ENCODE results near the gene TCFL5.

GRCh38 chr20:62792940-62793756 is 68.5 kb downstream of the TCFL5 start:
- TF ChIP-seq ZNF274 (IDR thresholded peaks at IDR 0.05; ENCODE audit: low read depth, low read length) (no peak), SUZ12 (IDR thresholded peaks at IDR 0.05; ENCODE audit: extremely low read depth, insufficient read depth, insufficient read length) (no peak), YY1 (IDR thresholded peaks at IDR 0.05; ENCODE audit: insufficient read depth, insufficient read length) (no peak)
